GM12874 (cell line): ENCODE data around the gene AGAP1.

Source experiments
- CTCF ChIP-seq: IDR thresholded peaks from 2 replicates; pipeline ENCODE4 v1.5.1; 2011; ENCODE audit warnings: low read depth, mild to moderate bottlenecking, control low read depth, low read length, moderate library complexity; ENCODE audit not compliant: insufficient read depth

Gene AGAP1

GRCh38 chr2:236114959-236115358 is 621.1 kb downstream of the AGAP1 start:
- TF ChIP-seq CTCF: no peak

GRCh38 chr2:236117401-236117800 is 623.6 kb downstream of the AGAP1 start:
- TF ChIP-seq CTCF: no peak

DNA sequence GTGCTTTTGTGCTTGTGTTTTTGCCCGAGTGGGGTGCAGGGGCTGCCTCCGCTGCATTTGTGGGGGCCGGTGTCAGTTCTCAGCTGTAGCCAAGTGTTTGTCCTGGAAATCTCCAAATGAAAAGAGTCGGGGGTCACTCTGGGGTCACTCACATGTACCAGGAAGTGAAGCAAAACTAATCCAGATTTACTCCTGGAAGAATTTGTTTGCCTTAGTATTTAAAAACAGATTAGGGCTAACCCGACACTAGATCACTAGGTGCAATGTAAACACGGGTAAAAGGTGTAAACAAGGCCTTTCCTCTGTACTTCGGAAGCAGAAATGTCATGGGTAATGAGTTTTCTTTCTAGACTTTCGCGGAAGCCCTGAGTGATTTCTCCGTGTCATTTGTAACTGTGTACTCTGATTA is 624.0 kb downstream of the AGAP1 start:
- no peak for TF ChIP-seq CTCF

- TF ChIP-seq CTCF: no peak
Observed at GRCh38 chr2:236119003-236119402, 625.2 kb downstream of the AGAP1 start.

DNA sequence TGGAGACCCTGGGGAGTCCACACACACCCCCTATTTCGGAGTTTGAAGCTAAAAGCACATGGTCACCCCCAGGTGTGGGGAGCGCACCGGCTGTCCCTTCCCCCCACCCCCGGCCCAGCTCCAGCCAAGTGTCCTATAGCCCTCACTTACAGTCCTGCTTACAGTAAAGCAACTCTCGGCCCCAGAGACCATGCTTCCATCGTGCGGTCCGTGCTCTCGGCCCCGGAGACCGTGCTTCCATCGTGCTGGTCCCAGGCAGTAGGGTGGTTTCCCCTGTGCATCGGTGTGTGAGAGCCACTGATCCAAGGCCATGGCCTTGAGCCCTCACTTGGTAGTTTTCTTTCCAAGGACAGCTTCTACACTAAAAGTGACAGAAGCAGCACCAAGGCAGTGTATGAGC is 625.6 kb downstream of the AGAP1 start:
- no peak for TF ChIP-seq CTCF

DNA sequence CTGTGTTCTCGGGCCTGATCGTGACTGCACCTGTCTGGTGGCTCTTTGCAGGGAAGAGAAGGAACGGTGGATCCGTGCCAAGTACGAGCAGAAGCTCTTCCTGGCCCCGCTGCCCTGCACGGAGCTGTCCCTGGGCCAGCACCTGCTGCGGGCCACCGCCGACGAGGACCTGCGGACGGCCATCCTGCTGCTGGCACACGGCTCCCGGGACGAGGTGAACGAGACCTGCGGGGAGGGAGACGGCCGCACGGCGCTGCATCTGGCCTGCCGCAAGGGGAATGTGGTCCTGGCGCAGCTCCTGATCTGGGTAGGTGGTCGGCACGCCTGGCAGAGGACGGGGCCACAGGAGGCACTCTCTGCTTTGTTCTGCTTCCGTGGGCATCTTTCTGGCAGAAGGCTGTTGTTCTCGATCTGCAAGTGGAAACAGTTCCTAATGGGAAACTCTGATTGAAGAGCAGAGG is 626.3 kb downstream of the AGAP1 start:
- TF ChIP-seq CTCF: no peak

GRCh38 chr2:236120829-236121228 is 627.0 kb downstream of the AGAP1 start:
- TF ChIP-seq CTCF: no peak

- TF ChIP-seq CTCF: no peak
Observed at GRCh38 chr2:236121546-236121945, 627.7 kb downstream of the AGAP1 start.
